Medulla oblongata (tissue), 1 donor: ENCODE measurements around the gene FLOT1.
"Not testable (repeated sequence)": the region's sequence is repeated elsewhere in the genome, so short reads cannot be mapped to it uniquely, and the experiment has no call there.

Experiments used
- DNase-seq: peaks from one replicate; pipeline ENCODE4 v3.0.0-alpha.2; 2015; ENCODE audit errors: extremely low spot score

The FLOT1 gene

DNA sequence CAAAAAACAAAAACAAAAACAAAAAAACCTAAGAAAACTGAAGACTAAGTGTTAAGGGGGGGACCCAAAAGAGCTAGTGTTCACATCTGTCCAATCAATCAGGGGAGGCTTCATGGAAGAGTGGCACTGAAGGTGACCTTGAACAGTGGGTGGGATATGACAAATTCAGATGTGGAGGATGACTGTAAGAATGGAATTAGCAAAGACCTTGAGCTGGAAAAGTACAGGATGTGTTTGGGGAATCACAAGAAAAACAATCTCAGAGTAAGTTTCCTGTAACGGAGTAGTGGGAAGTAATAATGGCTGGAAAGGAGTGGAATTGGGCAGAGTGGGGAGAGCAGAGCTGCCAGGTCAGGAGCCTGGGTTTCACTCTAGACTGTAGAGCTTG is 4.8 kb upstream of the FLOT1 start:
- no peak for DNase-seq

DNA sequence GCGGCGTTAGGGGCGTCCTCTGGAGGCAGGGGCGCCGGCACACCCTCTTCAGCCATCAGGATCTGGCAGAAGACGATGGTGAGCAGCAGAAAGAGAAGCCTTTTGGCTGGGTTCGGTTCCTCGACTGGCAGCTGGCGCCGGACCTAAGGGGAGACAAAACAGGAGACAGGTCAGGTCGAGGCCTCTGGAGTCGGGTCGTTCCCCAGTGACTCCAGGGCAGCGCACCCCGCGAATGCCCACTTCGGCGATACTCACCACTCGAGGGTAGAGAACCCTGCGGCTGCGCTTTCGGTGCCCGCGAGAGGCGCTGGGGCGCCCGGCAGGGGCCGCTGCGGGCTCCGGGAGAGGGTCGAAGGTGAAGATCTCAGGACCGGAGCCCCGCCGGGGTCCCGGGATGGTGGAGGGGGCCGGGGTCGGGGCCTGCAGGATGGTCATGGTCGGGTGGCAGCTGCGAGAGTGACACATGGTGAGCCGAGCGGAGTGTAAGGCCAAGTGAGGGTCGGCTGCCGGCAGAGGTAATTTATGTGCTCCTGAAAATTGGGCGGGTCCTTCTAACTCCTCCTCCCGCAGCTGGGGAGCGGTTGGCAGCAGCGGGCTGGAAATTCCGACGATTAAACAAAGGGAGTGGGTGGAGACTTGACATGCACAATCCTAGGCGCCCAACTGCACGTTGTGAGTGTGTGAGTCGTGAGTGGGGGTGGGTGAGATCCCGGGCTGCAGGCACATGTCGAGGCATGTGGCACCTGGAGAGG is 1.7 kb upstream of the FLOT1 start, which contains the start of gene IER3:
Gene IER3 (minus strand): TSS at position 494 of the 752 bp plus-strand sequence. CDS start 29 bp downstream, at position 465.
- DNase-seq, result peak; percentile 81

DNA sequence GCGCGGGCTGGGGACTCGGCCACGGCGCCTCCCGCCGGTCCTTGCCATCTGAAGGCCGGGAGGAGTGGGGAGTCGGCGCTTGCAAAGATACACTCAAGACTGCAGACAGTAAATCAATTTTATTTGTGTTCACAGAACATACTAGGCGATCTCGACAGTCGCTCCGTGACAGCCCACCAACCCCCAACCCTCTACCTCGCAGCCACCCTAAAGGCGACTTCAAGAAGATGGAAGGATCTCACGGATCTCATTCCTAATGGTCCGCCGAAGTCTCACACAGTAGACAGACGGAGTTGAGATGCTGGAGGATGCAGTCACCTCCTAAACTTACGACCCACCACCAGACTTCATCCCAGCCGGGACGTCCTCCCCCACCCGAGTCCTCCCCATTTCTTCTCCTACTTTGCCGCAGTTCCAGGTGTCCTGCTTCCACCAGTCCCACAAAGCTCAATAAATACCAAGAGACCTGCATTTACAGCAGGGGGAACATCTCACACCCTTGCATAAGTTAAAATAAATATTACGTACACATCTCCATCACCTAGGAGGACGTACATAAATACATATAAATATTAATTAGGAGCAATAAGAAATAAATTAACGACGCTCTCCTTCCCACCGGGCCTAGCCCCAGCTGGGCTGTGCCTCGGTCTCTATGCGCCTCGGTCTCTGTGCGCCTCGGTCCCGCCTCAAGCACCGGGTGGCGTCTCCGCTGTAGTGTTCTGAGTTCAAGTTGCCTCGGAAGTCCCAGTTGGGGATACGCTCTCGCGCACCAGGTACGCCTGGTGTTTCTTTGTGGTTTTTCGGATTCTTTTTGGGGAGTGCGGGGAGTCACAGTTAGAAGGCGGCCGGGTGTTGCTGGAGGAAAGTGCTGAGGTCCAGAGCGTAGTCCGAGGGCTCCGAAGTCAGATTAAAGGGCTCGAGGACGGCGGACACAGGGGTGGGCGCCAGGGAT is 889 bp upstream of the FLOT1 start:
- DNase-seq, result no peak

DNA sequence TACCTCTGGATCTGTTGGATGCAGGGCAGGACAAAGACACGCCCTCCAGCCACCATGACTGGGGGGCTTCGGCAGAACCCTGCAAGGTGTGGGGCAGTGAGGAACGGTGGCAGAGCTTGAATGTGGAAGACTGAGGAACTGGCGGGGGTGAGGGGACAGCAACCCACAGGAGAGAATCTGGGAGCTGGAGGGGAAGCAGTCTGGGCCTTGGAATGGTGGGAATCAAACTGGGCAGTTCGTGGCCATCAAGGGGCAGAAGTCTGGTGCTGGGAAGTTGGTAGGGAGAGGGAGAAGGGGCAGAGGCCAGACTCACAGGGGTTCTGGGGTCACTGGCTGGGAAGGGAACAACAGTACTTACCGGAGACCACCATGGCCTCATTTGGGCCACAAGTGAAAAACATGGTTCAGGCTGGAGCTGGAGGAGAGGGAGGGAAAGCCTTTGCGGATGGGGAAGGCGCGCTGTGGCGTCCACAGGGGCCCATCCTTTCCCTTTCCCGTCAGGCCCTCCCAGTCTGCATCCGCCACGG is 635 bp downstream of the FLOT1 start:
- DNase-seq, result no peak

DNA sequence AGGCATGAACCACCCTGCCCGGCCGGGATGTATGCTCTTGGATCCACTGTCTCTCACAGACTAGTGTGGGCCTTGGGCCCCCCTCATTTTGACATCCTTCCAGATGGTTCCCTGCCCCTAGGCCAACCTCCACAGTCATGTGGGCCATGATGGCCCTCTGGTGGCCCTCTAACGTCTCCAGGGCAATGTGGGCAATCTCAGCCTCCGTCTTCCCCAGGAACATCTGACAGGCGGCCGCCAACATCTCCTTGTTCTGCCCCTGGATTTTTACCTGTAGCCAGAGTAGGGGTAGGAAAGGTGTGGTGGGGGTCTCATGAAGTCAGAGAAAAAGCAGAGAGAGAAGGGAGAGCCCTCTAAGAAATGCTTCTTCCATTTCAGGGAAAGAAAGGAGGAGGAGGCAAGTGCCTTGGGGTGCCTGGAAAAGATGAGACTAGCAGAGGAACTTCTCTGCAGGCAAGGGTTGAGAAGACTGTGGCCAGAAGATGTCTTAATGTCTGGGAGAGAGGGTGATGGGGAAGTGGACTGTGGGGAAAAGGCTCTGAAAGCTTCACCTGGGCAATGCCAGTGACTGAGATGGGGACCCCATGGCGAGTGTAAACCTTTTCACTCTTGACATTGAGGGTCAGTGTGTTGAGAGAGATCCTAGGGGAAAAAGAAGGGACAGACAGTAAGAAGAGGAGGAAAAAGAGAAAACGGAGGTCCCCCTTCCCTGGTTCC is 1.3 kb downstream of the FLOT1 start:
- no peak for DNase-seq

DNA sequence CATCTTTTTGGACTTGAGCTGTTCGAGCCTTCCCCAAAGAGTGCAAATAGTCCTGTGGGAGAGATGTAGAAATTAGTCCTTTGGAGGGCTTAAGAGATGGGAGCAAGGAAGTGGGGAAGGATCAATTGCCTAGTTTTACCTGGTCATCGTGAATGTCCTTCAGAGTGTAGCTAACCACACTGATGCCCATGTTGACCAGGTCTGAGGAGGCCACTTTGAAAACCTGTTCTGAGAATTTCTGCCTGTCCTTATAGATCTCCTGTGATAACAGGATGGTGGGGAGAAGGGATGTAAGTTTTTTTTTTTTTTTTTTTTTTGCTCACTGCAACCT is 2.0 kb downstream of the FLOT1 start:
- no peak for DNase-seq

DNA sequence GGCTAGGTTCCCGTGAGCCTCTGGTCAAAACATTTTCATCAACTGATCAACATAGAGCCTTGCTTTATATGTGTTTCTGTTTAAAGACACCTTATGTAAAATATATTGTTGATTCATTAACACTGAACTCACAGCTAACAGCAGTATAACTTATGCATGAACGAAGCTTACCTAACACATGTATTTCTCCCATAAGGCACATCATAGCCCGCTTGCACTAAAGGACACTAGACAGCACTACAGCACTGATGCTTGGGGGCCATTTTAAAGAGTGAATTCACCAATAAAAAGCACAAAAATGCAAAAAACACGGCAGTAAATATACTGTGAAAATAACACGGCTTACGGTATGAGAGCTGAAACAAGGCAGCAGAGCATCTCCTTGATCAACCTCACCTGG is 4.0 kb downstream of the FLOT1 start:
- no peak for DNase-seq

DNA sequence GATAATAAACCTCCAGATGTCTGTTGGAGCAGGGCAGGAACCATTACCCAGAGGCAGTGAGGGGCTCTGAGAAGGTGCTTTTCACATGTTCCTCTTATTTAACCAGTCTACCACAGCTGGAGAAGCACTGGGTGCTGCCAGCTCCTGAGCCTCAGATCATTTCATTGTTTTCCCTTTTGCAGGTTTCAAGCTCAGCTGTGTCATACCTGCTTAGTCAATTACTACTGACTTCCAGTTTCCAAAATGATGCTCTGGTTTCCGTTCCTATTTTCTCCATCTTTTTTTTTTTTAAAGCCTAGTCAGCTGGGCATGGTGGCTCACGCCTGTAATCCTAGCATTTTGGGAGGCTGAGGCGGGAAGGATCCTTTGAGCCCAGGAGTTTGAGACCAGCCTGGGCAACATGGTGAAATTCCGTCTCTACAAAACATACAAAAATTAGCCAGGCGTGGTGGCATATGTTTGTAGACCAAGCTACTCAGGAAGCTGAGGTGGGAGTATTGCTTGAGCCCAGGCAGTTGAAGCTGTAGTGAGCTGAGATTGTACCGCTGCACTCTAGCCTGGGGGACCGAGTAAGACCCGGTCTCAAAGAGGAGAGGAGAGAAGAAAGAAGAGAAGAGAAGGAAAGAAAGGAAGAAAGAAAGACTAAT is 6.7 kb downstream of the FLOT1 start:
- DNase-seq, result no peak

DNA sequence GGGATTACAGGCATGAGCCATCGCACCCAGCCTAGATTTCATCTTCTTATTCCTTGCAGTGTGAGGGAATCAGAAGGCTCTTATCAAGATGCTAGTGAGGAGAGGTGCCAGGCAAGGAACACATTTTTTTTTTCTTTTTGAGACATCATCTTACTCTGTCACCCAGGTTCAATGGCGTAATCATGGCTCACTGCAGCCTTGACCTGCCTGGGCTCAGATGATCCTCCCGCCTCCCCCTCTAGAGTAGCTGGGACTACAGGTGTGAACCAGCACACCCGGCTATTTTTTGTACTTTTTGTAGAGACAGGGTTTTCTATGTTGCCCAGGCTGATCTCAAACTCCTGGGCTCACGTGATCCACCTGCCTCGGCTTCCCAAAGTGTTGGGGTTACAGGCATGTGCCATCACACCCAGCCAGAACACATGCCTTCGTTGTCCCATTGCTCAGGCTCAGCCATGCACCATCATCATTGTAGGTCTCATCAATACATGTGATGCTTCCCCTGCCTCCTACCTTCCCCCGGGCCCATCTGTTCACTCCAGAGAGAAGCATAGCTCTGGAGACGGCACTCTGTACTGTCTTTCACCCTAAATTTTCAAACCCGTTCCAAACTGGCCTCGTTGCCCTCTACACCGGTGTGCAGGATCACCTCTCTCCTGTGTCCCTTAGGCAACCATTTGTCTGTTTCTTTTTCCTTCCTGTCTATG is 10.1 kb downstream of the FLOT1 start:
- DNase-seq, result no peak

DNA sequence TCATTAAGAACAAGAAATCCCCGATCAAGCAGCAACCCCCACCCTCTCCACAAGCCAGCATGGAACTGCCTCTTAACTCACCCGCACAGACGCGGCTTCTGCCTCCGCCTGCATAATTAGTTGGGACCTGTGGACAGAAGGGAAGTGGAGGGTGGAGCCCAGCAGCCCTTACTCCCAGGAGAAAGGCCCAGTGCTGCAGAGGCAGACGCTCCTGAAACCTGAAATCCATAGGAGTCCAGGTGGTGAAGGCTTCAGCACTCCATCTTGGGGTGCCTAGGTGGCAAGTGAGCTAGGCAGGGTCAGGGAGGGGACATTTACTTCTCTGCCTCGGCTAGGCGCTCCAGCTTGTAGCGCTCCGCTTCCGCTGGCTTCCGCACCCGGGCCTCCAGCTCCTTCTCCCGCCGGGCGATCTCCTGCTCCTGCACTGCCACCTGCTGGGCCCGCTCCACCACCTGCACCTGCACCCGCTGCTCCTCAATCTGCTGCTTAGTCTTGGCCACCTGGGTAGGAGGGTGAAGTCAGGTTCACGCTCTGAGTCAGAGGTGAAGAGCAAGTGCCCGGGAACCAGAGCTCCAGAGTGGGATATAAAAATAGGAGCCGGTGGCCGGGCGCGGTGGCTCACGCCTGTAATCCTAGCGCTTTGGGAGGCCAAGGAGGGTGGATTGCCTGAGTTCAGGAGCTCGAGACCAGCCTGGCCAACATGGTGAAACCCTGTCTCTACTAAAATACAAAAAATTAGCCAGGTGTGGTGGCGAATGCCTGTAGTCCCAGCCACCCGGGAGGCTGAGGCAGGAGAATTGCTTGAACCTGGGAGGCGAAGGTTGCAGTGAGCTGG is 11.7 kb downstream of the FLOT1 start:
- no peak for DNase-seq

DNA sequence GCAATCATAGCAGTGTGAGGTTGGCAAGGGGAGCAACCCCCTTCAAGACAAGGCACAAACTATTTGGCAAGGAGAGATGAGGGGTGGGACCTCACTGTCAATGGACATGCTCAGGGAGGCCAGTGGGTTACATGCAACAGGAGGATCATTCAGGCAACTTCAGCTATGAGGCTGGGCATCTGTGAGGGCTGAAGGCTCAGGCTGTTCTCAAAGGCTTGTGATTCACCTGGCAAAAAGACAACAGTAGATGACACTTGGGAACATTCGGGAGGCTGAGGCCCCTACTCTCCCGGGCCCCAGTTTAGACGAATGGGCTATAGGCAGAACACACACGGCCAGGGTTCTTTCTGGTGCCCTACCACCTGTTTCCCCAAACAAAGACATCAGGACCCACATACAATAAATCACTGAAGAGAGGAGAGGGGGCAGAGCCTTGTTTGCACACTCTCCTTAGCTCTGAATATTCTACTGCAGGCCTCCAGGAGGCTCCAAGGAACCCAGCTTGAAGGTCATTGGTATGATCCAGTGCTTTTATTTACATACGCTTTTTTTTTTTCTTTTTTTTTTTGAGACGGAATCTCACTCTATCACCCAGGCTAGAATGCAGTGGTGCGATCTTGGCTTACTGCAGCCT is 14.4 kb downstream of the FLOT1 start:
- no peak for DNase-seq

DNA sequence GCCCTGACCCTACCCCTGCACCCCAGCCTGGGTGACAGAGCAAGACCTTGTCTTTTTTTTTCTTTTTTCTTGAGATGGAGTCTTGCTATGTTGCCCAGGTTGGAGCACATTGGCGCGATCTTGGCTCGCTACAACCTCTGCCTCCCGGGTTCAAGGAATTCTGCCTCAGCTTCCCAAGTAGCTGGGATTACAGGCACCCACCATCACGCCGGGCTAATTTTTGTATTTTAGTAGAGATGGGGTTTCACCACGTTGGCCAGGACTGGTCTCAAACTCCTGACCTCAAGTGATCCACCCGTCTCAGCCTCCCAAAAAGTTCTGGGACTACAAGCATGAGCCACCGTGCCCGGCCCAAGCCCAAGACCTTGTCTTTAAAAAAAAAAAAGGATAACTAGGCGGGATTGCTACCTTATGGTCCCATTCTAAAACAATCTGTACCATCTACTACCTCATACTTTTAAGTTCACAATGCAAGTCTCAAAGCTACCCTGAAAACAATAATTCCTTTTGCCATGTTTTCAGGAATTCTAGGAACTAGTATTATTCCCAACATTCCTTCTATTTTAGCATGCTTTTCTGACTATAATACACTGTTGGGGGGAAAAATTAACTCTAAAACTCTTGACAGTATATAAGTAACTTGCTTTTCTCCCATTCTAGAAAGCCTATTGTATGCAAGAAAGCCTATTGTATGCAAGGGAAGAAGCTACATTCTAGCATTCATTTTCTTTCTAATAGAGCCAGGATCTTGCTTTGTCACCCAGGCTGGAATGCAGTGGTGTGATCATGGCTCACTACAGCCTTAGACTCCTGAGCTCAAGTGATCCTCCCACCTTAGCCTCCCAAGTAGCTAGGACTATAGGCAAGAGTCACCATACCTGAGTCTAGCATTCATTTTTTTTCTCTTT is 15.7 kb downstream of the FLOT1 start:
- DNase-seq, result no peak

DNA sequence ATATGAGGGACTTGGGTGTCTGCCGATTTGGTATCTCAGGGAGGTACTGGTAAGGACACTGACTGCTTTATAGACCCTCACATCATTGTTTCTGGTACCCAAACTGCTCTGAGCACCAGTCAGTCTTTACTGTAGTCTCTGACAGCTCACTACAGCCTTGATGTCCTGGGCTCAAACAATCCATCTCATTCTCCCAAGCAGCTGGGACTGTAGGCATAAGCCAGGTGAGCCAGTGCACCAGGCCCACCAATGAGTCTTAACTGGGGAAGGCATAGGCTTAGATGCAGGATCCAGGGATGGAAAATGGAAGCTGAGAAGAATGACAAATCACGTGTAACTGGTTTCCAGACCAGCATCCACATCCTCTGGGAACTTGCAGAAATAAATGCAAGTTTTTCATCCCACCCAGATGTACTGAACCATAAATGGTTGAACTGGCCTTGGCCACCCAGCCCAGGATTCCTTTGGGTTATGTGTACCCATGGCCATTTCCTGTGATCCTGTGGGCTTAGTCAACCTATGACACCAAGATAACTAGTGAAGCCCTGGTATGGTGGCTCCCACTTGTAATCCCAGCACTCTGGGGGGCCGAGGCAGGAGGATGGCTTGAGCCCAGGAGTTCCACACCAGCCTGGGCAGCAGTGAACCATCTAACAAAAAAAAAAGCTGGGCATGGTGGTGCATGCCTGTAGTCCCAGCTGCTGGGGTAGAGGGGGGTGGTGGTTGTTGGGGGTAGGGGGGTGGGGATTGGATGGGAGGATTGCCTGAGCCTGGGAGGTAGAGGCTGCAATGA is 16.6 kb downstream of the FLOT1 start:
- no peak for DNase-seq

DNA sequence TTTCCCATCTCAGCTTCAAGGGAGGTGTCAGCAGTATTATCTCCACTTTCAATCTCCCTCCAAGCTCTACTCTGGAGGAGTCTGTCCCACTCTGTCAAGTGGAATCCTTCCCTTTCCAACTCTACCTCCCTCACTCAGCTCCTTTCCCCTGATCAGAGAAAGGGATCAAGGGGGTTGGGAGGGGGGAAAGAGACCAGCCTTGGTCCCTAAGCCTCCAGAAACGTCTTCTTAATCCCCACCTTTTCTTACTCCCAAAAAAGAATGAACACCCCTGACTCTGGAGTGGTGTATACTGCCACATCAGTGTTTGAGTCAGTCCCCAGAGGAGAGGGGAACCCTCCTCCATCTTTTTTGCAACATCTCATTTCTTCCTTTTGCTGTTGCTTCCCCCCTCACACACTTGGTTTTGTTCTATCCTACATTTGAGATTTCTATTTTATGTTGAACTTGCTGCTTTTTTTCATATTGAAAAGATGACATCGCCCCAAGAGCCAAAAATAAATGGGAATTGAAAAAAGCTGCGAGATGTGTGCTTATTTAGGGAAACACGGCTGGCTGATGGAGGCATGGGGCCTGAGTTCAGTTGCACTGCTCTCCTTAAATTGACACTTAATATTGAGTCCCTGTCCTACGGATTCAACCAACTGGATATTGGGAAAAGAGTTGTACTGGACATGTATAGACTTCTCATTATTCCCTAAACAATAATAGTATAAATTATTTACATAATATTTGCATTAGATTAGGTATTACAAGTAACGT is 17.4 kb downstream of the FLOT1 start:
- no peak for DNase-seq

DNA sequence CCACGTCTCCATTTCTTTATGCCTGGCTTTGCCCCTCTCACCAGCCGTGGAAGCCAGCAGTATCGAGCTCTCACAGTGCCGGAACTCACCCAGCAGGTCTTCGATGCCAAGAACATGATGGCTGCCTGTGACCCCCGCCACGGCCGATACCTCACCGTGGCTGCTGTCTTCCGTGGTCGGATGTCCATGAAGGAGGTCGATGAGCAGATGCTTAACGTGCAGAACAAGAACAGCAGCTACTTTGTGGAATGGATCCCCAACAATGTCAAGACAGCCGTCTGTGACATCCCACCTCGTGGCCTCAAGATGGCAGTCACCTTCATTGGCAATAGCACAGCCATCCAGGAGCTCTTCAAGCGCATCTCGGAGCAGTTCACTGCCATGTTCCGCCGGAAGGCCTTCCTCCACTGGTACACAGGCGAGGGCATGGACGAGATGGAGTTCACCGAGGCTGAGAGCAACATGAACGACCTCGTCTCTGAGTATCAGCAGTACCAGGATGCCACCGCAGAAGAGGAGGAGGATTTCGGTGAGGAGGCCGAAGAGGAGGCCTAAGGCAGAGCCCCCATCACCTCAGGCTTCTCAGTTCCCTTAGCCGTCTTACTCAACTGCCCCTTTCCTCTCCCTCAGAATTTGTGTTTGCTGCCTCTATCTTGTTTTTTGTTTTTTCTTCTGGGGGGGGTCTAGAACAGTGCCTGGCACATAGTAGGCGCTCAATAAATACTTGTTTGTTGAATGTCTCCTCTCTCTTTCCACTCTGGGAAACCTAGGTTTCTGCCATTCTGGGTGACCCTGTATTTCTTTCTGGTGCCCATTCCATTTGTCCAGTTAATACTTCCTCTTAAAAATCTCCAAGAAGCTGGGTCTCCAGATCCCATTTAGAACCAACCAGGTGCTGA is 18.4 kb downstream of the FLOT1 start:
- DNase-seq, result not testable (repeated sequence)
